NCI-H128 (cell line): Measurements from ENCODE around the gene KIF11.
A peak's percentile ranks its signal among the peaks of the same experiment; 100 is the strongest.
"Not testable (repeated sequence)": the region's sequence is repeated elsewhere in the genome, so short reads cannot be mapped to it uniquely, and the experiment has no call there.

Experiments
- DNase-seq: peaks from one replicate; lab custom pipeline; 2025; ENCODE audit not compliant: unreplicated experiment; lab: John Stamatoyannopoulos, UW

The KIF11 gene

GRCh38 chr10:92590623-92591549 lies 2.0 kb upstream of the KIF11 start:
- DNase-seq = no peak

GRCh38 chr10:92591550-92592022 lies 1.3 kb upstream of the KIF11 start:
- DNase-seq = peak; percentile 44

- no peak for DNase-seq
These were observed 974 bp downstream of the KIF11 start for GRCh38 chr10:92593619-92594588.

DNA sequence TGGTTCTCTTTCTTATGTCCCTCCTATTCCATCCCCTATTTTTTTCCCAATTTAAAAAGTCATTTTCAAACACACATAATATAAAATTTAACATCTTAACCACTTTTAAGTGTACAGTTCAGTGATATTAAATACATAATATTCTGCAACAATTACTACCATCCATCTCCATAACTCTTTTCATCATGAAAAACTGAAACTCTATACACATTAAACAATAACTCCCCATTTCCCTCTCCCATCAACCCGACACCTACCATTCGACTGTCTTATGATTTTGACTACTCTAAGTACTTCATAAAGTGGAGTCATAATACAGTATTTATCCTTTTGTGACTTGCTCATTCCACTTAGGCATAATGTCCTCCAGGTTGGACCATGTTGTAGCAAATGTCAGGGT lies 2.6 kb downstream of the KIF11 start:
- DNase-seq = no peak

DNA sequence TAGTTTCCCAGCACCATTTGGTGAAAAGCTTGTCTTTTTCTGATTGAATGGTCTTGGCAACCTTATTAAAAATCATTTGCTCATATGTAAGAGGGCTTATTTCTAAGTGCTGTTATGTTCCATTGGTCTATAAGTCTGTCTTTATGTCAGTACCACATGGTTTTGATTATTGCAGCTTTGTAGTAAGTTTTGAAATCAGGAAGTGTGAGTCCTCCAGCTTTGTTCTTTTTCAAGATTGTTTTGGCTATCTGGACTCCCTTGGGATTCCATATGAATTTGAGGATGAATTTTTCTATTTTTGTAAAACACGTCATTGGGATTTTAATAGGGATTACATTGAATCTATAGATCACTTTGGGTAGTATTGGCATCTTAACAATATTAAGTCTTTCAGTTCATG lies 5.4 kb downstream of the KIF11 start:
- DNase-seq = no peak

DNA sequence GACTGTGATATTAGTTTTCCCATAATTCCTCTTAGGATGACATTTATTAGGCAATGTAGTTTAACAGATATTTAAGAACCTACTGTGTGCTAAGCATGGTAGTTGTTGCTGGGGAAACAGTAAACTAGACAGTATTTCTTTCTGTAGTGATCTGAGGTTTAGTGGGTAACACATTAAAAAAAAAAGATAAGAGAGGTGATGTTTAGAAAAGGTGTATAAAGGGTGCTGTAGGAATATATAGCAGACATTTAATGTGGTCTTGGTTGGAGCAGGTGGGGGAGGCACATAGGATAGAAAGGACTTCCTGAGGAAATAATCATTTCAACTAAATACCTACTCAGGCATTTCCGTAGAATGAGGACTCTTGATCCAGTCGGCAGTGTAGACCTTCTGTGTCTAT lies 11.9 kb downstream of the KIF11 start:
- DNase-seq = no peak

DNA sequence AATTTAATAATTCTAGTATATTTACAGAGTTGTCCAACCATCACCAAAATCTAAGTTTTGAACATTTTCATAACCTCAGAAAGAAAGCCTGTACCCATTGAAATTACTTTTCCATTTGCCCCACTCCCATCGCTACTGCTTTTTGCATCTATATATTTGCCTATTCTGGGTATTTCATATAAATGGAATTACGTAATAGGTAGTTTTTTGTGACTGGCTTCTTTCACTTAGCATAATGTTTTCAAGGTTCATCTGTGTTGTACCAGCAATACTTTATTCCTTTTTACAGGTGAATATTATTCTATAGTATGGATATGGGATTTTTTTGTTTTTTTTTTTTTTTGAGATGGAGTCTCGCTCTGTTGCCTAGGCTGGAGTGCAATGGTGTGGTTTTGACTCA lies 22.6 kb downstream of the KIF11 start:
- no peak for DNase-seq

DNA sequence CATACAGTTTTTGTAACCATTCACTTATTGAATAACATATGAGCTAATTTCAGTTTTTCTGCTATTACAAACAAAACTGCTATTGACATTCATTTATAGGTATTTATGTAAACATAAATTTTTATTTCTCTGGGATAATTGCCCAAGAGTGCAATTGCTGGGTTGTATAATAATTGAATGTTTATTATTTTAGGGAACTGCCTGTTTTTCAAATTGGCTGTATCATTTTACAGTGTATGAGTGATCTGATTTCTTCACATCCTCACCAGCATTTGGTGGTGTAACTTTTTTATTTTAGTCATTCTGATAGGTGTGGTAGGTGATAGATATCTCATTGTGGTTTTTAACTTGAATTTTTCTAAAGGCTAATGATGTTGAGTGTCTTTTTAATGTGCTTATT lies 26.4 kb downstream of the KIF11 start:
- no peak for DNase-seq

DNA sequence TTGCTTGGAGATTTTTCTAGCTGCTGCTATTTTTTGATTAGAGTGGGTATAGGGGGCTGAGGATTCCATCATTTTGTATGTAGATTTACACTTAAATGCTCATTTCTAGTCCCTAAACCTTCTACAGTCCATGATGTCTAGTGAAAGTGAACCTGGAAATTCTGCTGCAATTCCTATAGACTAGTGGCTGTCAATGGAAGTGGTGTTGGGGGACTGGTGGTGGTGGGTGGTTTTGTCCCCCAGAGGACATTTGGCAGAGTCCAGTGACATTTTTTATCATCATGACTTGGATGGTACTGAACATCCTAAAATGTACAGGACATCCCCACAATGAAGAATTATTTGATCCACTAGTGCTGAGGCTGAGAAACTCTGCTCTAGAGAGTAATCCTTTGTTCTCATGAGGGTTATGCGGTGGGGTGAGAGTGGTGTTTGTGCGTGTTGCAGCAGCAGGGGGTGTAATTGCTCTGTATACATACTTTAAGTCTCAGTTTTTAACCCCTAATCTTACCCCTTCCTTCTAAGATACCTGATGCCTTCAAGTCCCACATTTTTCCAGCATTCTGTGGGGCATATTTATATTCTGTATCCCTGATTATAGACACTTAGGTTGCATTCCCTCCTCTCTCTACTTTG lies 35.0 kb downstream of the KIF11 start:
- DNase-seq = no peak

GRCh38 chr10:92629945-92630344 lies 37.0 kb downstream of the KIF11 start:
- no peak for DNase-seq

DNA sequence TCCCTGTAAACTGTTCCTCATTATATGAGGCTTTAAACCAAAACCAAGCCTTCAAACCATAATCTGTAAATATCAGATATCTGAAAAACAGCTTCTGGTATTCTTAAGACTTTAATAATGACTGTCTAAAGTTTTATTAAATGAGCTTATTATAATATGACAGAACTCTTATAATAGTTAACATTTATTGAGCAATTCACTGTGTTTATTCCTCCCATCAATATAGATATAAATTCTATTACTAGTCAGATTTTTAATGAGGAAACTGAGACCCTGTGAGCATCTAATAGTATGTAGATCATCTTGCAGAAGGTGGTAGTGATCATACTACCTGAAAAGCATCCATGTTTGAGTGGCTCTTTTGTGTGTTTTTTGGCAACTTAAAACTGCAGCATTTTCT lies 45.1 kb downstream of the KIF11 start:
- no peak for DNase-seq

DNA sequence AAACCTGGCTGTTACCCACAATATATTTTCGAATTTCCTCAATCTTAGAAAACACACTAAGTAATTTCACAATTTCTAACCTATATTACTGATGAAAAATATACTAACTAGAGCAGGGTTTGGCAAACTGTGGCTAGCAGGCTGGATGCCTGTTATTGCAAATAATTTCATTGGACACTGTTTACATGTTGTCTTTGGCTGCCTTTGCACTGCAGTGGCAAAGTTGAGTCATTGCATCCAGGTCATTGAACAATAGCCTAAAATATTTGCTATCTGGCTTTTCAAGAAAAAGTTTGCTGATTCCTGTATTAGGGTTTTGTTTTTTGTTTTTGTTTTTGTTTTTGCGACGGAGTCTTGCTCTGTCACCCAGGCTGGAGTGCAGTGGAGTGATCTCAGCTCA lies 47.2 kb downstream of the KIF11 start:
- DNase-seq = no peak

DNA sequence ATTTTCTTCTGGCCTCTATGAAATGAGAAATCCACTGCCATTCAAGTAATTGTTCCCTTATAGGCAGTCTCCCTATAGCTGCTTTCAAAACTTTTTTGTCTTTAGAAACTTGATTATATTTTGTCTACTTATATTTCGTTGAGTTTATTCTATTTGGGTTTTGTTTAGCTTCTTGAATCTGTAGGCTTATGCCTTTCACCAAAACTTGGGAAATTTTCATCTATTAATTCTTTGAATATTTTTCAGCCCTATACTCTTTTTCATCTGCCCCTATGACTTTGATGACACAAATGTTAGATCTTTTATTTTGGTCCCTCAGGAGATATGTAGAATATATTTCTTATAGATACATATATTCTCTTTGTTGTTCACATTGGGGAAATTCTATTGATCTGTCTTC lies 48.6 kb downstream of the KIF11 start:
- DNase-seq = no peak

- no peak for DNase-seq
These were observed 52.0 kb downstream of the KIF11 start for GRCh38 chr10:92644921-92645320.

GRCh38 chr10:92650864-92651263 lies 57.9 kb downstream of the KIF11 start:
- DNase-seq = not testable (repeated sequence)

DNA sequence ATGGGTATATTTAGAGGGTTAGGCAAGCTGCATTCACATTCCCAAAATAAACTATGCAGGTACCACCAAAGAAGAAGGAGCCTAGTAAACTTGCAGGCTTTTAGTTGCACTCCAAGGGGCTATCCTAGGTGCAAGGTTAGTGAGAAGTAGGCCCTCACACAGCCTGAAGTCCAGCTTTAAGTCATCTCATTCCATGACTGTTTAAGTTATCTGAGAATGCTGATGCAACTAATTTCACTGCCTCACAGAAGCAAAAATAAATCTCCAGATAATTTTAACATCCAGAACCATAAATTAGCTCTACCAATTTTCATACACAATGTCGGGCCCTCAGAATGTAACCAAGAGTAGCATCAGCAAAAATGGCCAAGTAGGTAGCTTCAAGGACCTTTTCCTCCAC lies 62.5 kb downstream of the KIF11 start:
- DNase-seq = no peak

DNA sequence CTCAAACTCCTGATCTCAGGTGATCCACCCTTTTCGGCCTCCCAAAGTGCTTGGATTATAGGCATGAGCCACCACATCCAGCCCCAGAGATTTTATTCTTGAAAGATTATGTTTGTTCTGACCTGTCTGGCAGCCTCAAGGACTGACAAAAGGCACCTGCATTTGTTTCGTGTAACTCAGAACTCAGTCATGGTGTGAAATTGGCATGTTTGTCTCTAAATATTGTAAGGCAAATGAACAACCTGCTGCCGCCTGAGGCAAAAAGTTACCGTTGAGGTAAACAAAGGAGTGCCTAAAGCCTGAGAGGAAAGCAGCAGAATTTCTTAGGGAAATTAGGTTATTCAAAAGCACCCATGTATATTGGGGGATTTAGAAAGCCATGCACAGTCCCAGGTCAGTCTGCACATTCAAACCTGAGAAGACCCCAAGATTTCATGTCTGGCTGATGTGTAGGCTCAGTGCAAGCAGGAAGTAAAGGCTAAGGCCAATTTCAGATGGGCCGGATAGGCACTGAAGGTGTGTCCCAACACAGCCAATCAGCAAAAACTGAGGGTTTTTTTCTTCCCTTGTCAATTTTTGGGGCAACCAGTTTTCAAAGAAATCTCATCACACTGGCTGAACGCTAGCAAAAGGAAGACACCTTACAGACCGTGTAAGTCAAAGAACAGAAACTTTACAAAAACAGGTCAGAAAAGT lies 63.5 kb downstream of the KIF11 start:
- no peak for DNase-seq

DNA sequence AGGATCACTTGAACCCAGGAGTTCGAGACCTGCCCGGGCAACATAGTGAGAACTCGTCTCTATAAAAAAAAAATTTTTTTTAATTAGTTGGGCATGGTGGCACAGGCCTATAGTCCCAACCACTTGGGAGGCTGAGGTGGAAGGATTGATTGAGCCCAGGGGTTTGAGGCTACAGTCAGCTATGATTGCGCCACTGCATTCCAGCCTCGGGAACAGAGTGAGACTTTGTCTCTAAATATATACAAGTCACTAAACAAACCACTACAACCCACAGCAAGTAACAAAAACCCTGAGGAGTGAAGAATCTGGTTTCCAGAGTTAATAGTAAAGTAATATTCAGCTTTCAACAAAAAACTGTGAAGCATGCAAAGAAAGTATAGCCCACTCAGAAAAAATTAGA lies 64.1 kb downstream of the KIF11 start:
- no peak for DNase-seq

GRCh38 chr10:92662848-92663247 lies 69.9 kb downstream of the KIF11 start:
- no peak for DNase-seq

GRCh38 chr10:92664322-92664721 lies 71.4 kb downstream of the KIF11 start:
- no peak for DNase-seq

GRCh38 chr10:92667078-92667477 lies 74.1 kb downstream of the KIF11 start:
- DNase-seq = no peak
